Rectal smooth muscle tissue (tissue), 1 donor: ENCODE measurements around the gene PSMA3.

ENCODE experiments used
- H3K27ac ChIP-seq: one replicate; pipeline ENCODE4 v1.7.0; 2013; ENCODE audit warnings: low read depth, low read length, inconsistent platforms
- H3K27me3 ChIP-seq: one replicate; pipeline ENCODE4 v1.7.0; 2013; ENCODE audit warnings: low read length; ENCODE audit not compliant: control insufficient read depth, insufficient read depth
- H3K36me3 ChIP-seq: one replicate; pipeline ENCODE4 v1.7.0; 2013; ENCODE audit warnings: low read length; ENCODE audit not compliant: control insufficient read depth, insufficient read depth
- H3K4me1 ChIP-seq: one replicate; pipeline ENCODE4 v1.7.0; 2013; ENCODE audit warnings: low read length; ENCODE audit not compliant: control insufficient read depth, insufficient read depth
- H3K4me3 ChIP-seq: one replicate; pipeline ENCODE4 v1.7.0; 2013; ENCODE audit warnings: low read length
- H3K9ac ChIP-seq: one replicate; pipeline ENCODE4 v1.7.0; 2013; ENCODE audit warnings: low read length

The PSMA3 gene

DNA sequence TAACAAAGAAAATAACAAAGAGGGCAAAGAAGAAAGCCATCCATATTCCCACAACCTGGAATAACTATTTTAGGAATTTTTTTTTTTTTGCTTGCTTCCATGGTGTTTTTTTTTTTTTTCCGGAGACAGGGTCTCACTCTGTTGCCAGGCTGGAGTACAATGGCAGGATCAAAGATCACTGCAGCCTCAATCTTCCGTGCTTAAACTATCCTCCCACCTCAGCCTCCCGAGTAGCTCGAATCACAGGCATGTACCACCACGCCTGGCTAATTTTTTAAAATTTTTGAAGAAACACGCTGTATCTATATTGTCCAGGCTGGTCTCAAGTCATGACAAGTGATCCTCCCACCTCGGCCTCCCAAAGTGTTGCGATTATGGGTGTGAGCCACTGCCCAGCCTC lies 33.5 kb downstream of the PSMA3 start:
- peaks cover 3% of the 10 kb centered on the region for H3K36me3 ChIP-seq
- H3K9ac ChIP-seq = no peak overlapping the region
- no peak overlapping the region for H3K4me3 ChIP-seq
- peaks cover 21% of the 10 kb centered on the region for H3K4me1 ChIP-seq
- no peak overlapping the region for H3K27ac ChIP-seq
- no peaks in the 10 kb centered on the region for H3K27me3 ChIP-seq

GRCh38 chr14:58280954-58281787 lies 36.5 kb downstream of the PSMA3 start:
- H3K27me3 ChIP-seq = no peaks in the 10 kb centered on the region
- no peak overlapping the region for H3K9ac ChIP-seq
- H3K27ac ChIP-seq = peak overlapping the region; percentile 76
- peaks cover 21% of the 10 kb centered on the region for H3K4me1 ChIP-seq
- peaks cover 5% of the 10 kb centered on the region for H3K36me3 ChIP-seq
- H3K4me3 ChIP-seq = no peak overlapping the region

- Histone ChIP-seq H3K4me3 (no peak overlapping the region), H3K27me3 (no peaks in the 10 kb centered on the region), H3K4me1 (peaks cover 21% of the 10 kb centered on the region), H3K36me3 (peaks cover 5% of the 10 kb centered on the region), H3K9ac (no peak overlapping the region), H3K27ac (peak overlapping the region; percentile 76)
Measured at GRCh38 chr14:58281969-58282368, 37.3 kb downstream of the PSMA3 start.

- H3K27ac ChIP-seq = peak overlapping the region; percentile 14
- H3K36me3 ChIP-seq = peaks cover 2% of the 10 kb centered on the region
- H3K27me3 ChIP-seq = no peaks in the 10 kb centered on the region
- no peak overlapping the region for H3K9ac ChIP-seq
- no peak overlapping the region for H3K4me3 ChIP-seq
- H3K4me1 ChIP-seq = peaks cover 21% of the 10 kb centered on the region
Measured at GRCh38 chr14:58282925-58283593, 38.4 kb downstream of the PSMA3 start.

- H3K27me3 ChIP-seq = no peaks in the 10 kb centered on the region
- H3K4me1 ChIP-seq = peaks cover 21% of the 10 kb centered on the region
- no peak overlapping the region for H3K4me3 ChIP-seq
- no peak overlapping the region for H3K27ac ChIP-seq
- peaks cover 2% of the 10 kb centered on the region for H3K36me3 ChIP-seq
- no peak overlapping the region for H3K9ac ChIP-seq
Measured at GRCh38 chr14:58283730-58284129, 39.1 kb downstream of the PSMA3 start.

- no peak overlapping the region for H3K27ac ChIP-seq
- H3K9ac ChIP-seq = no peak overlapping the region
- no peaks in the 10 kb centered on the region for H3K27me3 ChIP-seq
- peaks cover 2% of the 10 kb centered on the region for H3K36me3 ChIP-seq
- H3K4me3 ChIP-seq = no peak overlapping the region
- H3K4me1 ChIP-seq = peaks cover 21% of the 10 kb centered on the region
Measured at GRCh38 chr14:58285132-58285531, 40.5 kb downstream of the PSMA3 start.

DNA sequence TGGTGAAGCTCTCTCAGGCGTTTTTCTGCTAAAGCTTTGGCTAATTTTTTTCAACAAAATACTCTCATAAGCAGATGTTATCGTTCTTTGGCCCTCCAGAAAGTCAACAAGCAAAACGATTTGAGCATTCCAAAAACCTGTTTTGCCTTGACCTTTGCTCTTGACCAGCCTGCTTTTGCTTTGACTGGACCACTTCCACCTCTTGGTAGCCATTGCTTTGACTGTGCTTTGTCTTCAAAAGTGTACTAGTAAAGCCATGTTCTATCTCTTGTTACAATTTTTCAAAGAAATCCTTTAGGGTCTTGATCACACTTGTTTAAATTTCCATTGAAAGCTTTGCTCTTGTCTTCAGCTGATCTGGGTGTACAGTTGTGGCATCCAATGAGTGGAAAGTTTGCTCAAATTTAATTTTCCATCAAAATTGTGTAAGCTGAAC lies 43.0 kb downstream of the PSMA3 start:
- Histone ChIP-seq H3K4me1 (peaks cover 4% of the 10 kb centered on the region), H3K9ac (no peak overlapping the region), H3K4me3 (no peak overlapping the region), H3K27ac (no peak overlapping the region), H3K36me3 (peaks cover 8% of the 10 kb centered on the region), H3K27me3 (no peaks in the 10 kb centered on the region)

- Histone ChIP-seq H3K4me1 (no peaks in the 10 kb centered on the region), H3K4me3 (no peak overlapping the region), H3K36me3 (peaks cover 10% of the 10 kb centered on the region), H3K9ac (no peak overlapping the region), H3K27ac (no peak overlapping the region), H3K27me3 (no peaks in the 10 kb centered on the region)
Measured at GRCh38 chr14:58288106-58288792, 43.6 kb downstream of the PSMA3 start.

- Histone ChIP-seq H3K4me3 (no peak overlapping the region), H3K4me1 (peaks cover 4% of the 10 kb centered on the region), H3K27me3 (no peaks in the 10 kb centered on the region), H3K9ac (no peak overlapping the region), H3K27ac (no peak overlapping the region), H3K36me3 (peaks cover 15% of the 10 kb centered on the region)
Measured at GRCh38 chr14:58291646-58292045, 47.0 kb downstream of the PSMA3 start.

DNA sequence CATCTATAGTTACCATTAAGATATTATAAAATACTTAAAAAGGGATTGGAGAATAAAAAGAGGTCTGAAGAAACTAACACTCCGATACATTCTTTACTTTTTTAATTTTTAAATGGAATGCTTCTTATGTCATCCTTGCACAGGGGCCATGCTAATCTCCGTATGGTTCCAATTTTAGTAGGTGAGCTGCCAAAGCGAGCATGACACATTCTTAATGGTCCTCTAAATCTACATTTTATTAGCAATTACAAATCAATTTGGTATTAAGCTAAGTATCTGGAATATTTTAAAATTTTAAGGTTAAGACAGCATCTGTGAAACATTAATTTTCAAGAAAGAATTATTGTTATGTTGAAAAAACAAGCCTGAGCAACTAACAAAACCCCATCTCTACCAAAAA lies 47.5 kb downstream of the PSMA3 start:
- Histone ChIP-seq H3K36me3 (peaks cover 15% of the 10 kb centered on the region), H3K27ac (no peak overlapping the region), H3K9ac (no peak overlapping the region), H3K4me1 (peaks cover 7% of the 10 kb centered on the region), H3K4me3 (no peak overlapping the region), H3K27me3 (no peaks in the 10 kb centered on the region)

DNA sequence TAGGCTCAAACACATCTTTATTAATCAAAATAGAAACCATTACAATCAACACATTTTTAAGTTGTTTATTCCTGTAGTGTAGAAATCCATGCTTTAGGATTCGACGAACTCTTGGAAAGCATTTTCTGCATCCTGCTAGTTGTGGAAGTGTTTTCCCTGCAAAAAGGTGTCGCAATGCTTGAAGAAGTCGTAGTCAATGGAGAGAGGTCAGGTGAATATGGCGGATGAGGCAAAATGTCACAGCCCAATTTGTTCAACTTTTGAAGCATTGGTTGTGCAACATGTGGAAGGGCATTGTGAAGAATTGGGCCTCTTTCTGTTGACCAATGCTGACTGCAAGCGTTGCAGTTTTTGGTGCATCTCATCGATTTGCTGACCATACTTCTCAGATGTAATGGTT lies 49.6 kb downstream of the PSMA3 start:
- Histone ChIP-seq H3K4me3 (no peak overlapping the region), H3K27ac (no peak overlapping the region), H3K4me1 (peaks cover 7% of the 10 kb centered on the region), H3K27me3 (no peaks in the 10 kb centered on the region), H3K36me3 (peaks cover 15% of the 10 kb centered on the region), H3K9ac (no peak overlapping the region)

DNA sequence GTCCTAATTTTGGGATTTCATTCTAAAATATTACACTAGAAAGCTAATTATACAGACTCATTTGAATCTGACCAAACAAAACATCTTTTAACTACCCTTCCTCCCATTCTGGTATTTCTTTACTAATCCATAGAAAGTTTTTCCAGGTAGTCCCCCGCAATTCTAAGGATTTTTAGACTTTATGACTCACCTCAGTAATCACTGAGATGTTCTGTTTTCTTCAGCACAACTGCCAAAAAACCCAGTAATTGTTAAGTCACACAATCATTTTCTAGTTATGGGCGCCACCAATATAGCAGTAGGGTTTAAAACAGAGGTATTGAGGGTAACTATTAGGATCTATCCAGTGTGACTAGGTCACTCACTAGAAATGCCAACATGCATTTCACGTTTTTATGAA lies 52.1 kb downstream of the PSMA3 start:
- Histone ChIP-seq H3K36me3 (peaks cover 12% of the 10 kb centered on the region), H3K4me3 (peak overlapping the region; percentile 77), H3K27ac (peak overlapping the region; percentile 98), H3K9ac (no peak overlapping the region), H3K4me1 (peaks cover 15% of the 10 kb centered on the region), H3K27me3 (no peaks in the 10 kb centered on the region)
